Liver (tissue), 9 donors: Measurements from ENCODE around the gene PRPF18. TPM values are rescaled to one million over a fixed set of nuclear protein-coding genes. Genes with fewer than 3 reads are reported as not detected.

Experiments used
- DNase-seq: peaks from one replicate; pipeline ENCODE4 v3.0.0-alpha.2; 2017; ENCODE audit warnings: low spot score
- H3K27ac ChIP-seq, 2 donors: one replicate each; pipeline ENCODE4 v1.7.0; 2013; ENCODE audit warnings: inconsistent platforms in 2 of 2, low read length in 2 of 2, control low read depth in 1 of 2, low read depth in 1 of 2, mild to moderate bottlenecking in 1 of 2
- H3K27me3 ChIP-seq, 4 donors: one replicate each; pipeline versions ENCODE4 v1.6.1 to v1.7.0; 2013; ENCODE audit warnings: low read length in 3 of 4, inconsistent platforms in 1 of 4, mild to moderate bottlenecking in 1 of 4, moderate library complexity in 1 of 4; ENCODE audit not compliant: control insufficient read depth in 4 of 4, insufficient read depth in 4 of 4
- H3K36me3 ChIP-seq, 4 donors: one replicate each; pipeline versions ENCODE4 v1.6.1 to v1.7.0; 2013; ENCODE audit warnings: low read length in 3 of 4, mild to moderate bottlenecking in 3 of 4, low read depth in 1 of 4, moderate library complexity in 1 of 4; ENCODE audit not compliant: control insufficient read depth in 4 of 4, insufficient read depth in 3 of 4
- H3K4me1 ChIP-seq, 4 donors: one replicate each; pipeline versions ENCODE4 v1.6.1 to v1.7.0; 2013; ENCODE audit warnings: low read length in 3 of 4, mild to moderate bottlenecking in 3 of 4, moderate library complexity in 1 of 4; ENCODE audit not compliant: control insufficient read depth in 4 of 4, insufficient read depth in 4 of 4
- H3K4me3 ChIP-seq, 3 donors: one replicate each; pipeline versions ENCODE4 v1.6.1 to v1.7.0; 2013; ENCODE audit warnings: low read length in 3 of 3, control low read depth in 1 of 3, low read depth in 1 of 3, mild to moderate bottlenecking in 1 of 3
- H3K9ac ChIP-seq, 2 donors: one replicate each; pipeline ENCODE4 v1.7.0; 2013; ENCODE audit warnings: low read length in 2 of 2, mild to moderate bottlenecking in 2 of 2, moderate library complexity in 2 of 2, control low read depth in 1 of 2, low read depth in 1 of 2
- H3K9me3 ChIP-seq, 4 donors: one replicate each; pipeline versions ENCODE4 v1.6.1 to v1.7.0; 2013; ENCODE audit warnings: low read length in 3 of 4; ENCODE audit not compliant: control insufficient read depth in 4 of 4
- FOXA1 ChIP-seq: IDR thresholded peaks from 2 replicates; pipeline ENCODE4 v1.6.1; 2016; ENCODE audit warnings: antibody characterized with exemption
- FOXA2 ChIP-seq: IDR thresholded peaks from 2 replicates; pipeline ENCODE4 v1.6.1; 2016; ENCODE audit warnings: antibody characterized with exemption
- GABPA ChIP-seq, 2 donors: IDR thresholded peaks in 1 of 2; conservative IDR thresholded peaks in 1 of 2; 2 replicates each; pipeline ENCODE4 v1.6.1; 2016; ENCODE audit warnings: antibody characterized with exemption in 2 of 2, mild to moderate bottlenecking in 1 of 2, moderate library complexity in 1 of 2
- HNF4A ChIP-seq, 2 donors: conservative IDR thresholded peaks; 2 replicates each; pipeline ENCODE4 v1.6.1; 2016; ENCODE audit warnings: antibody characterized with exemption in 2 of 2, mild to moderate bottlenecking in 2 of 2
- HNF4G ChIP-seq: IDR thresholded peaks from 2 replicates; pipeline ENCODE4 v1.6.1; 2016; ENCODE audit warnings: antibody characterized with exemption
- JUND ChIP-seq, 2 donors: IDR thresholded peaks; 2 replicates each; pipeline ENCODE4 v1.6.1; 2016; ENCODE audit warnings: antibody characterized with exemption in 2 of 2
- NR2F2 ChIP-seq: IDR thresholded peaks from 2 replicates; pipeline ENCODE4 v1.6.1; 2016; ENCODE audit warnings: antibody characterized with exemption
- RAD21 ChIP-seq, 2 donors: IDR thresholded peaks; 2 replicates each; pipeline ENCODE4 v1.6.1; 2016; ENCODE audit warnings: antibody characterized with exemption in 2 of 2, mild to moderate bottlenecking in 2 of 2
- RXRA ChIP-seq, 2 donors: IDR thresholded peaks; 2 replicates each; pipeline ENCODE4 v1.6.1; 2017 to 2018; ENCODE audit warnings: antibody characterized with exemption in 2 of 2, mild to moderate bottlenecking in 1 of 2
- SP1 ChIP-seq: IDR thresholded peaks from 2 replicates; pipeline ENCODE4 v1.6.1; 2018; ENCODE audit warnings: antibody characterized with exemption, mild to moderate bottlenecking
- TAF1 ChIP-seq: conservative IDR thresholded peaks from 2 replicates; pipeline ENCODE4 v1.6.1; 2016; ENCODE audit warnings: antibody characterized with exemption, mild to moderate bottlenecking
- YY1 ChIP-seq: IDR thresholded peaks from 2 replicates; pipeline ENCODE4 v1.6.1; 2016; ENCODE audit warnings: antibody characterized with exemption, mild to moderate bottlenecking
- WGBS: extraction: QIAGEN DNeasy Blood & Tissue Kit; methylation state at CpG from one replicate; pipeline ENCODE4 v1.1.7; 2013; 5-methylcytosine and 5-hydroxymethylcytosine counted together
- polyA plus RNA-seq, 2 donors: library from polyadenylated mRNA; stranded (reverse) in 1 of 2; unstranded in 1 of 2; fragments of 200-250 nt in 1 of 2; fragments of >200 nt in 1 of 2; fragmentation: Nextera tagmentation in 1 of 2; extraction: Ambion mirVana in 1 of 2; gene quantifications; one replicate each; pipeline versions ENCODE4 v1.2.1 to v1.2.3, GENCODE V29; 2013 to 2015
- total RNA-seq, 2 donors: library from RNA; depleted of rRNA; stranded (reverse); fragments of >200 nt; gene quantifications; one replicate each; pipeline ENCODE4 v1.2.3, GENCODE V29; 2014
- TF ChIP-seq, protein P1 (sequence below): IDR thresholded peaks from 2 replicates; pipeline ENCODE4 v1.6.1; 2016; ENCODE audit warnings: antibody characterized with exemption
- TF ChIP-seq, protein P2 (sequence below): IDR thresholded peaks from 2 replicates; pipeline ENCODE4 v1.6.1; 2016; ENCODE audit warnings: antibody characterized with exemption
- TF ChIP-seq, protein P3 (sequence below): IDR thresholded peaks from 2 replicates; pipeline ENCODE4 v1.6.1; 2016; ENCODE audit warnings: antibody characterized with exemption
- TF ChIP-seq, protein P4 (sequence below): fragments of 150-350 bp; IDR thresholded peaks from 2 replicates; pipeline ENCODE4 v1.5.1; 2017; ENCODE audit warnings: improper control_type of control experiment, low read depth, low read length; ENCODE audit not compliant: missing input control
- TF ChIP-seq, protein P5 (sequence below): IDR thresholded peaks from 2 replicates; pipeline ENCODE4 v1.6.1; 2016; ENCODE audit warnings: antibody characterized with exemption, mild to moderate bottlenecking
- donor health status: healthy.
- donor health status: healthy.
- donor health status: healthy.
- donor health status: healthy.
- donor health status: healthy.

The PRPF18 gene
- total and polyA plus RNA-seq, 4 donors = 10.0 to 28.3 (median 14.5) TPM

DNA sequence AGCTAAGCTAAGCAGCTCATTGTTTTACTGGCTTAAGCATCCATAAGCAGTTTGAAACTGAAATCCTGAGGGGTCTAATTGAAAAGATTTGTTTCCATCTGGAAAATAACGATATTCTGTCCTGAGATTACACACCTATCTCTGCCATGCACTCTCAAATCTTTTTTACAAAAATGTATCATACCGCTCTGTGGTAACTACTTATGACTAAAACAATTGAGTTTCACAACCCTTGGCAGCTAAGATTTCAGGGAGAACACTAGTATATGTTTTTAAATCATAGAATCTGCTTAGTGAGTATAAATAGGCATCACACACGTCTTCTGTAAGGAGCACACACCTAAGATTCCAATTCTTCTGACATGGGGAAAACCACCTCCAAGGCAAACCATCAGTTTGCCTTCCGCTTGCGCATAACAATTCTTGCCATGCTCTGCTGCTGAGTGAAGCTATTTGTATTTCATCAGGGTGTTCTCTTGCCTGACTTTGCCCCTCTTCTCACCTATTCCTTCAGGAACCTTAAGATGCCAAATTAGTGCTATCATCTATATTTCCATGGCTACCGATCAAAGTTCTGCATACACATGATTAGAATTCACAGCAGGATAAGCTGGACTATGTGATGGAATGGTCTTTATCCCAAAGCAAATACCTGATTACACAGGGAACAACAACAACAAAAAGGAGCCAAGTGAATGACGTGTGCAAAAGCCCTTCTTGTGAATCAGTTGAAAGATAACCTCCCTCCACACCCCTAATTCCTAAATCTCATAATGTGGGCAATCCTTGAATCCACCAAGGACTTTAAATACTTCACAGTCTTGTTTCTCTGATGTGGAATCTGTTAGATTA is 40.9 kb downstream of the PRPF18 start:
- Histone ChIP-seq H3K27me3 (no peaks in the 10 kb centered on the region), H3K4me3 (no peak overlapping the region), H3K4me1 (no peaks in the 10 kb centered on the region), H3K27ac (no peak overlapping the region), H3K36me3 (peaks cover 0 to 14% (median 8%) of the 10 kb centered on the region in 4 donors), H3K9me3 (no peaks in the 10 kb centered on the region), H3K9ac (no peak overlapping the region)
- DNase-seq = no peak
- TF ChIP-seq TAF1 (no peak), GABPA (IDR thresholded peaks at IDR 0.05 in 1 of 2, conservative IDR thresholded peaks at IDR 0.05 in 1 of 2) (no peak), SP1 (no peak), FOXA1 (no peak), NR2F2 (no peak), HNF4A (conservative IDR thresholded peaks at IDR 0.05) (no peak), HNF4G (no peak), RXRA (IDR thresholded peaks at IDR 0.05) (no peak), RAD21 (IDR thresholded peaks at IDR 0.05) (no peak), FOXA2 (no peak), YY1 (no peak), JUND (IDR thresholded peaks at IDR 0.05) (no peak)
- TF ChIP-seq, protein P1, sequence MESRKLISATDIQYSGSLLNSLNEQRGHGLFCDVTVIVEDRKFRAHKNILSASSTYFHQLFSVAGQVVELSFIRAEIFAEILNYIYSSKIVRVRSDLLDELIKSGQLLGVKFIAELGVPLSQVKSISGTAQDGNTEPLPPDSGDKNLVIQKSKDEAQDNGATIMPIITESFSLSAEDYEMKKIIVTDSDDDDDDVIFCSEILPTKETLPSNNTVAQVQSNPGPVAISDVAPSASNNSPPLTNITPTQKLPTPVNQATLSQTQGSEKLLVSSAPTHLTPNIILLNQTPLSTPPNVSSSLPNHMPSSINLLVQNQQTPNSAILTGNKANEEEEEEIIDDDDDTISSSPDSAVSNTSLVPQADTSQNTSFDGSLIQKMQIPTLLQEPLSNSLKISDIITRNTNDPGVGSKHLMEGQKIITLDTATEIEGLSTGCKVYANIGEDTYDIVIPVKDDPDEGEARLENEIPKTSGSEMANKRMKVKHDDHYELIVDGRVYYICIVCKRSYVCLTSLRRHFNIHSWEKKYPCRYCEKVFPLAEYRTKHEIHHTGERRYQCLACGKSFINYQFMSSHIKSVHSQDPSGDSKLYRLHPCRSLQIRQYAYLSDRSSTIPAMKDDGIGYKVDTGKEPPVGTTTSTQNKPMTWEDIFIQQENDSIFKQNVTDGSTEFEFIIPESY = no peak
- TF ChIP-seq, protein P2, sequence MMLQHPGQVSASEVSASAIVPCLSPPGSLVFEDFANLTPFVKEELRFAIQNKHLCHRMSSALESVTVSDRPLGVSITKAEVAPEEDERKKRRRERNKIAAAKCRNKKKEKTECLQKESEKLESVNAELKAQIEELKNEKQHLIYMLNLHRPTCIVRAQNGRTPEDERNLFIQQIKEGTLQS = no peak
- TF ChIP-seq, protein P3, sequence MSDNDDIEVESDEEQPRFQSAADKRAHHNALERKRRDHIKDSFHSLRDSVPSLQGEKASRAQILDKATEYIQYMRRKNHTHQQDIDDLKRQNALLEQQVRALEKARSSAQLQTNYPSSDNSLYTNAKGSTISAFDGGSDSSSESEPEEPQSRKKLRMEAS = no peak
- TF ChIP-seq, protein P4, sequence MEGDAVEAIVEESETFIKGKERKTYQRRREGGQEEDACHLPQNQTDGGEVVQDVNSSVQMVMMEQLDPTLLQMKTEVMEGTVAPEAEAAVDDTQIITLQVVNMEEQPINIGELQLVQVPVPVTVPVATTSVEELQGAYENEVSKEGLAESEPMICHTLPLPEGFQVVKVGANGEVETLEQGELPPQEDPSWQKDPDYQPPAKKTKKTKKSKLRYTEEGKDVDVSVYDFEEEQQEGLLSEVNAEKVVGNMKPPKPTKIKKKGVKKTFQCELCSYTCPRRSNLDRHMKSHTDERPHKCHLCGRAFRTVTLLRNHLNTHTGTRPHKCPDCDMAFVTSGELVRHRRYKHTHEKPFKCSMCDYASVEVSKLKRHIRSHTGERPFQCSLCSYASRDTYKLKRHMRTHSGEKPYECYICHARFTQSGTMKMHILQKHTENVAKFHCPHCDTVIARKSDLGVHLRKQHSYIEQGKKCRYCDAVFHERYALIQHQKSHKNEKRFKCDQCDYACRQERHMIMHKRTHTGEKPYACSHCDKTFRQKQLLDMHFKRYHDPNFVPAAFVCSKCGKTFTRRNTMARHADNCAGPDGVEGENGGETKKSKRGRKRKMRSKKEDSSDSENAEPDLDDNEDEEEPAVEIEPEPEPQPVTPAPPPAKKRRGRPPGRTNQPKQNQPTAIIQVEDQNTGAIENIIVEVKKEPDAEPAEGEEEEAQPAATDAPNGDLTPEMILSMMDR = no peak
- TF ChIP-seq, protein P5, sequence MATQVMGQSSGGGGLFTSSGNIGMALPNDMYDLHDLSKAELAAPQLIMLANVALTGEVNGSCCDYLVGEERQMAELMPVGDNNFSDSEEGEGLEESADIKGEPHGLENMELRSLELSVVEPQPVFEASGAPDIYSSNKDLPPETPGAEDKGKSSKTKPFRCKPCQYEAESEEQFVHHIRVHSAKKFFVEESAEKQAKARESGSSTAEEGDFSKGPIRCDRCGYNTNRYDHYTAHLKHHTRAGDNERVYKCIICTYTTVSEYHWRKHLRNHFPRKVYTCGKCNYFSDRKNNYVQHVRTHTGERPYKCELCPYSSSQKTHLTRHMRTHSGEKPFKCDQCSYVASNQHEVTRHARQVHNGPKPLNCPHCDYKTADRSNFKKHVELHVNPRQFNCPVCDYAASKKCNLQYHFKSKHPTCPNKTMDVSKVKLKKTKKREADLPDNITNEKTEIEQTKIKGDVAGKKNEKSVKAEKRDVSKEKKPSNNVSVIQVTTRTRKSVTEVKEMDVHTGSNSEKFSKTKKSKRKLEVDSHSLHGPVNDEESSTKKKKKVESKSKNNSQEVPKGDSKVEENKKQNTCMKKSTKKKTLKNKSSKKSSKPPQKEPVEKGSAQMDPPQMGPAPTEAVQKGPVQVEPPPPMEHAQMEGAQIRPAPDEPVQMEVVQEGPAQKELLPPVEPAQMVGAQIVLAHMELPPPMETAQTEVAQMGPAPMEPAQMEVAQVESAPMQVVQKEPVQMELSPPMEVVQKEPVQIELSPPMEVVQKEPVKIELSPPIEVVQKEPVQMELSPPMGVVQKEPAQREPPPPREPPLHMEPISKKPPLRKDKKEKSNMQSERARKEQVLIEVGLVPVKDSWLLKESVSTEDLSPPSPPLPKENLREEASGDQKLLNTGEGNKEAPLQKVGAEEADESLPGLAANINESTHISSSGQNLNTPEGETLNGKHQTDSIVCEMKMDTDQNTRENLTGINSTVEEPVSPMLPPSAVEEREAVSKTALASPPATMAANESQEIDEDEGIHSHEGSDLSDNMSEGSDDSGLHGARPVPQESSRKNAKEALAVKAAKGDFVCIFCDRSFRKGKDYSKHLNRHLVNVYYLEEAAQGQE = no peak
- WGBS = 95% methylated on average over 7 of the region's 7 CpGs
